GM19328 (cell line): Measurements from ENCODE around the gene ADGRB3.
A peak's percentile ranks its signal among the peaks of the same experiment; 100 is the strongest.

Experiments used
- ATAC-seq: cut with Tn5 transposase; IDR thresholded peaks from one replicate; pipeline ENCODE4 v1.9.1; 2021; ENCODE audit warnings: mild to moderate bottlenecking, moderate library complexity; ENCODE audit not compliant: unreplicated experiment

Gene ADGRB3

GRCh38 chr6:68634726-68635411 lies at the start of gene ADGRB3:
Gene ADGRB3, plus strand, starts transcription at chr6:68635282. Its CDS starts 3,394 bp downstream, at chr6:68638676.
- ATAC-seq, result peak; percentile 59

GRCh38 chr6:68593558-68593957 lies 41.5 kb upstream of the ADGRB3 start:
- ATAC-seq, result no peak

GRCh38 chr6:68597642-68598041 lies 37.4 kb upstream of the ADGRB3 start:
- ATAC-seq, result no peak

GRCh38 chr6:68615938-68616337 lies 19.1 kb upstream of the ADGRB3 start:
- ATAC-seq, result no peak

GRCh38 chr6:68625998-68626397 lies 9.1 kb upstream of the ADGRB3 start:
- no peak for ATAC-seq

GRCh38 chr6:68628161-68628560 lies 6.9 kb upstream of the ADGRB3 start:
- no peak for ATAC-seq

- ATAC-seq, result no peak
Observed at GRCh38 chr6:68632734-68633133, 2.3 kb upstream of the ADGRB3 start.

- no peak for ATAC-seq
Observed at GRCh38 chr6:68633281-68633971, 1.7 kb upstream of the ADGRB3 start.

GRCh38 chr6:68633972-68634725 lies 933 bp upstream of the ADGRB3 start:
- ATAC-seq, result no peak

GRCh38 chr6:68635412-68635705 lies 277 bp downstream of the ADGRB3 start:
- peak; percentile 5 for ATAC-seq

- ATAC-seq, result no peak
Observed at GRCh38 chr6:68635706-68636513, 828 bp downstream of the ADGRB3 start.

- ATAC-seq, result no peak
Observed at GRCh38 chr6:68636666-68637065, 1.6 kb downstream of the ADGRB3 start.

- no peak for ATAC-seq
Observed at GRCh38 chr6:68637071-68637470, 2.0 kb downstream of the ADGRB3 start.

GRCh38 chr6:68637782-68638181 lies 2.7 kb downstream of the ADGRB3 start:
- ATAC-seq, result no peak

GRCh38 chr6:68638230-68638900 lies 3.3 kb downstream of the ADGRB3 start:
- no peak for ATAC-seq

- no peak for ATAC-seq
Observed at GRCh38 chr6:68639211-68639610, 4.1 kb downstream of the ADGRB3 start.

- ATAC-seq, result no peak
Observed at GRCh38 chr6:68639826-68640490, 4.9 kb downstream of the ADGRB3 start.

GRCh38 chr6:68640491-68640835 lies 5.4 kb downstream of the ADGRB3 start:
- ATAC-seq, result no peak

GRCh38 chr6:68641172-68641571 lies 6.1 kb downstream of the ADGRB3 start:
- no peak for ATAC-seq

- ATAC-seq, result no peak
Observed at GRCh38 chr6:68642081-68642480, 7.0 kb downstream of the ADGRB3 start.
